MM.1S (cell line): ENCODE data around the gene RAB3A.

Experiments used
- EZH2 ChIP-seq: fragments of 300-600 bp; sonication (generic); optimal IDR thresholded peaks from 2 replicates; pipeline ENCODE3; 2017; ENCODE audit warnings: low read depth, mild to moderate bottlenecking, antibody characterized with exemption, low read length, mixed read lengths
- EZH2phosphoT487 ChIP-seq: fragments of 300-600 bp; sonication (generic); IDR thresholded peaks from 2 replicates; pipeline ENCODE4 v1.6.1; 2018; ENCODE audit warnings: antibody characterized with exemption, low read length
- TF ChIP-seq, protein P1 (sequence below): fragments of 300-600 bp; sonication (generic); IDR thresholded peaks from 2 replicates; pipeline ENCODE4 v1.5.1; 2016; ENCODE audit warnings: antibody characterized with exemption, low read length, mixed read lengths

DNA sequence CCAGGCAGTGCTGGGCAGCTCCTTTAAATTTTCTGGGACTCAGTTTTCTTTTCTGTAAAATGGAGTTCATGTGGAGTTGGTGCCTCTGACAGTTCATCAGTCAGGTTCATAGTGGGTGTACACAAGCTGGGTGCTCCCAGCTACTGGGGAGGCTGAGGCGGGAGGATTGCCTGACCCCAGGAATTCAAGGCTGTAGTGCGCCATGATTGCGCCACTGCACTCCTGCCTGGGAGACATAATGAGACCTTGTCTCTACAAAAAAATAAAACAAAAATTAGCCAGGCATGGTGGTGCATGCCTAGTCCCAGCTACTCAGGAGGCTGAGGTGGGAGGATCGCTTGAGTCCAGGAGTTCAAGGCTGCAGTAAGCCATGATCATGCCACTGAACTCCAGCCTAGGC is 49.3 kb upstream of the RAB3A start:
- TF ChIP-seq, protein P1, sequence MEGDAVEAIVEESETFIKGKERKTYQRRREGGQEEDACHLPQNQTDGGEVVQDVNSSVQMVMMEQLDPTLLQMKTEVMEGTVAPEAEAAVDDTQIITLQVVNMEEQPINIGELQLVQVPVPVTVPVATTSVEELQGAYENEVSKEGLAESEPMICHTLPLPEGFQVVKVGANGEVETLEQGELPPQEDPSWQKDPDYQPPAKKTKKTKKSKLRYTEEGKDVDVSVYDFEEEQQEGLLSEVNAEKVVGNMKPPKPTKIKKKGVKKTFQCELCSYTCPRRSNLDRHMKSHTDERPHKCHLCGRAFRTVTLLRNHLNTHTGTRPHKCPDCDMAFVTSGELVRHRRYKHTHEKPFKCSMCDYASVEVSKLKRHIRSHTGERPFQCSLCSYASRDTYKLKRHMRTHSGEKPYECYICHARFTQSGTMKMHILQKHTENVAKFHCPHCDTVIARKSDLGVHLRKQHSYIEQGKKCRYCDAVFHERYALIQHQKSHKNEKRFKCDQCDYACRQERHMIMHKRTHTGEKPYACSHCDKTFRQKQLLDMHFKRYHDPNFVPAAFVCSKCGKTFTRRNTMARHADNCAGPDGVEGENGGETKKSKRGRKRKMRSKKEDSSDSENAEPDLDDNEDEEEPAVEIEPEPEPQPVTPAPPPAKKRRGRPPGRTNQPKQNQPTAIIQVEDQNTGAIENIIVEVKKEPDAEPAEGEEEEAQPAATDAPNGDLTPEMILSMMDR, result no peak
- TF ChIP-seq EZH2 (no peak), EZH2phosphoT487 (no peak)
